Nephron progenitor cell (in vitro differentiated cells): Measurements from ENCODE around the gene THSD8.

ENCODE experiments used
- DNase-seq: peaks from one replicate; pipeline ENCODE4 v3.0.0; 2021
- H3K27ac Mint-ChIP-seq: 2 replicates; pipeline ENCODE4 v1.8.0; 2021; ENCODE audit warnings: mild to moderate bottlenecking, moderate library complexity, mixed read lengths
- H3K27me3 Mint-ChIP-seq: 2 replicates; pipeline ENCODE4 v1.8.0; 2021; ENCODE audit warnings: mild to moderate bottlenecking, low read depth, mixed read lengths; ENCODE audit not compliant: poor library complexity
- H3K36me3 Mint-ChIP-seq: 2 replicates; pipeline ENCODE4 v1.8.0; 2021; ENCODE audit warnings: low read depth, mixed read lengths
- H3K4me1 Mint-ChIP-seq: 2 replicates; pipeline ENCODE4 v1.8.0; 2021; ENCODE audit warnings: mixed read lengths
- H3K4me3 Mint-ChIP-seq: 2 replicates; pipeline ENCODE4 v1.8.0; 2021; ENCODE audit warnings: mild to moderate bottlenecking, moderate library complexity, mixed read lengths
- H3K9me3 Mint-ChIP-seq: 2 replicates; pipeline ENCODE4 v1.8.0; 2021; ENCODE audit warnings: mild to moderate bottlenecking, moderate library complexity, mixed read lengths
- TF ChIP-seq, protein P1 (sequence below): fragments of 200-600 bp; sonication (generic); IDR thresholded peaks from 2 replicates; pipeline ENCODE4 v1.5.0; 2021; ENCODE audit warnings: antibody characterized with exemption

THSD8 gene

DNA sequence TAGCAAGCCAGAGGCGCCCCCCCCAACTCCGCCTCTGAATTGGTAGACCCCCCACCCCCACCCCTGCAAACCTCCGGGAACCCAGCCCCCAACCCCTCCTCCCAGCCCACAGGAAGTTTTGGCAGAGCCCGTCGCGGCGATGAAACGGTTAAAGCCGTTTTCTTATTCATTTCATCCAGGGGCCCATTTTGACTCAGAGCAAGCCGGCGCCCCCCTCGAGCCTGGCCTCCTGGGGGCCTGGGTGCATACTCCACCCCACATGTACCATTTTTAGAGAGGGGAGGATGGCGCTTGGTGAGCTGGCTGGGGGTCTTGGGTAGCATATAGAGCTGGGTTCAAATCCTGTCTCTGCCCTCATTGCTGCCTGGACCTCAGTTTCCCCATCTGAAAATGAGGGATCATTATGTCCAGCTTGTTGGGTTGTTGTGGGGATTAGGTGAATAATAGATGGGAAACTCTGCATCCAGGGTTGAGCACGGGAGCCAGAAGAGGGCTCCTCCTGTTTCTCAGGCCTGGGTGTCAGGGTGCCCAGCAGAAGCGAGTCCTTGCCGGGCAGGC lies 18.5 kb upstream of the THSD8 start:
- TF ChIP-seq, protein P1, sequence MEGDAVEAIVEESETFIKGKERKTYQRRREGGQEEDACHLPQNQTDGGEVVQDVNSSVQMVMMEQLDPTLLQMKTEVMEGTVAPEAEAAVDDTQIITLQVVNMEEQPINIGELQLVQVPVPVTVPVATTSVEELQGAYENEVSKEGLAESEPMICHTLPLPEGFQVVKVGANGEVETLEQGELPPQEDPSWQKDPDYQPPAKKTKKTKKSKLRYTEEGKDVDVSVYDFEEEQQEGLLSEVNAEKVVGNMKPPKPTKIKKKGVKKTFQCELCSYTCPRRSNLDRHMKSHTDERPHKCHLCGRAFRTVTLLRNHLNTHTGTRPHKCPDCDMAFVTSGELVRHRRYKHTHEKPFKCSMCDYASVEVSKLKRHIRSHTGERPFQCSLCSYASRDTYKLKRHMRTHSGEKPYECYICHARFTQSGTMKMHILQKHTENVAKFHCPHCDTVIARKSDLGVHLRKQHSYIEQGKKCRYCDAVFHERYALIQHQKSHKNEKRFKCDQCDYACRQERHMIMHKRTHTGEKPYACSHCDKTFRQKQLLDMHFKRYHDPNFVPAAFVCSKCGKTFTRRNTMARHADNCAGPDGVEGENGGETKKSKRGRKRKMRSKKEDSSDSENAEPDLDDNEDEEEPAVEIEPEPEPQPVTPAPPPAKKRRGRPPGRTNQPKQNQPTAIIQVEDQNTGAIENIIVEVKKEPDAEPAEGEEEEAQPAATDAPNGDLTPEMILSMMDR: no peak
- no peak for DNase-seq
- Mint-ChIP-seq H3K4me3 (peak overlapping the region; percentile 73), H3K4me1 (peaks cover 33% of the 10 kb centered on the region), H3K27ac (no peak overlapping the region), H3K27me3 (no peaks in the 10 kb centered on the region), H3K36me3 (no peaks in the 10 kb centered on the region), H3K9me3 (no peaks in the 10 kb centered on the region)

DNA sequence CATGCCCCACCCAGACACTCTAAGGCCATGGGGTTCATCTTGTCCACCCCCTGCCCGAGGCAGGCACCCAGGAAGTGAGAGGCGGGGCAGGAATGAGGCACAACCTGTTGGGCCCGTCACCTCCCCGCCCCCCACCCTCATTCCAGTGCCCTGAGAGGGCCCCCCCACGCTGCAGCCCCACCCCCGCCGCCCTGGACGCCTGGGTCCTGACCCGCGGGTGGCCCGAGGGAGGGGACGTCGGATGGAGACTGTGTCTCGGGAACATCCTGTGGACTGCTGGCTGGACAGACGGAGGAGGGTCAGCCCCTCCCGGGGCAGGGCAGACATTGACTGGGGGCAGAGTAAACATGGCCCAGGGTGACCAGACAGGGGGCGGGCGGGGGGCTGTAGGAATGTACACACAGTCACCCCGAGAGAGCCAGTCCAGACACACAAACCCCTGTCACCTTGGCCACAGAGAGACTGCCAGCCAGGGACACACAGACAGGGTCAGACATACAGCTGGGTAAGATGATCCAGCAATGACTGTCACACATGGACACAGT lies 17.9 kb upstream of the THSD8 start:
- TF ChIP-seq, protein P1: no peak
- Mint-ChIP-seq H3K27me3 (no peaks in the 10 kb centered on the region), H3K27ac (no peak overlapping the region)

DNA sequence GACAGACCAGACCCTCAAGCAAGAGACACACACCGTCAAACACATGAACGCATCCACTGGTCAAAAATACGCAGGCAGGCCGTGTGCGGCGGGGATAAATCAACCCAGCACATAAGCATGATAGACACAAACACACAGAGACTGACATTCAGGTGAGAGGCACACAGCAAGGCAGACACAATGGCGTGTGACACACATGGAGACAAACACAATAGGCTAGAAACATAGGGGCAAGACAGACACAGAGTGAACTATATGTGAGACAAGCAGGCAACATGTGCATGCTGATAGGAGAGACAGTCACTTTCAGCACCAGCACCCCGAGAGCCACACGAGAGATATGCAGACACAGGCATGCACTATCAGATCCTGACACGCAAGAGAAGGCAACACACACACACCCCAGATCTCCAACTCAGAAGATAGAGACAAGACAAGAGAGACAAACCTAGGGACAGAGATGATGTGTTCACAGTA lies 17.4 kb upstream of the THSD8 start:
- no peak for DNase-seq
- H3K27ac Mint-ChIP-seq: no peak overlapping the region
- peaks cover 34% of the 10 kb centered on the region for H3K4me1 Mint-ChIP-seq
- no peaks in the 10 kb centered on the region for H3K27me3 Mint-ChIP-seq
- H3K4me3 Mint-ChIP-seq: no peak overlapping the region
- TF ChIP-seq, protein P1: no peak
- H3K36me3 Mint-ChIP-seq: no peaks in the 10 kb centered on the region
- no peaks in the 10 kb centered on the region for H3K9me3 Mint-ChIP-seq

More for the DNA sequence above, 17.9 kb upstream of the THSD8 start:
- no peaks in the 10 kb centered on the region for H3K36me3 Mint-ChIP-seq
- peak; percentile 31 for DNase-seq
- peaks cover 34% of the 10 kb centered on the region for H3K4me1 Mint-ChIP-seq
- peak overlapping the region; percentile 73 for H3K4me3 Mint-ChIP-seq
- H3K9me3 Mint-ChIP-seq: no peaks in the 10 kb centered on the region

DNA sequence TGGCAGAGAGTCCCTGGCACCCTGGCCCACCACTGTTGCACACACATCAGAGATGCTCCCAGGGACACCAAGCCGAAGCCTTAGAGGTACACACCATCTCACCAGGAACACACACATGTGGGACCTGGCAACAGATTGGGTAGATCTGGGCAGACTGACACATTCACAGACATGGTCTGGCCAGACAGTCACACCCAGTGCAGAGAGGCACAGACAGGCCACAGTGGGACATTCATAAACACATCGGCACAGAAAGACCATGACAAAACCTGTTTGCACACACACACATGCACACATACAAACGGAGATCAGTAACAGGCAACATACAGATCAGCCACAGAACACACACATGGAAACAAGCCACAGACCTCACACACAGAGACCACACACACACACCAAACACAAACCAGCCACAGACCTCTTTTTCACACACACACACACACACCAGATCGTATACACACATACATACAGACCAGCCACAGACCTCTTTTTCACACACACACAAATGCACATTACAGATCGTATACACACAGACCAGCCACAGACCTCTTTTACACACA lies 16.9 kb upstream of the THSD8 start:
- H3K36me3 Mint-ChIP-seq: no peaks in the 10 kb centered on the region
- no peak for DNase-seq
- peaks cover 28% of the 10 kb centered on the region for H3K4me1 Mint-ChIP-seq
- H3K9me3 Mint-ChIP-seq: no peaks in the 10 kb centered on the region
- no peak overlapping the region for H3K27ac Mint-ChIP-seq
- H3K27me3 Mint-ChIP-seq: no peaks in the 10 kb centered on the region
- TF ChIP-seq, protein P1: no peak
- no peak overlapping the region for H3K4me3 Mint-ChIP-seq

DNA sequence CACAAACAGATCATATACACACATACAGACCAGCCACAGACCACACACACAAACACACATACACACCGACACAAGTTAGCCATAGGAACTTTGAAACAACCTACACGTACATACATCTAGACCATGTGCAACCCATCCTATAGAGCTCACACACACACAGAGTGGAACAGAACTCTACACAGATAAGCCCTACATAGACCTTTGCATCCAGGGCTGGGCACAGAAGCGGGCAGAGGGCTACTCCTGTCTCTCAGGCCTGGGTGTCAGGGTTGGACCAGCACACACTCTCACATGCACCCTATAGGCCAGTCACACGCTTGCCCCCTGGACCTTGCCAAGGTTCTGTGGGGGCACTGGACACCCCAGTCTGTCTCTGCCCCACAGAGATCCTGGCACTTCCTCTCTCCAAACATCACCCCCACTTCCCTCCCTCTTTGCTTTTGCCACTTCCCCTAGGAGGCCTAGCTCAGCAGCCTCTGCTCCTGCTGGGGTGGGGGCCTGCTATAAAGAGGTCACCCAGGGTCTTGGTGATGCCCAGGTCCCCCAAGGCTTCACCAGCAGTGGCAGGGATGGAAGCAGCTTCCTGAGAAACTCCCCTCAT lies 16.3 kb upstream of the THSD8 start:
- no peaks in the 10 kb centered on the region for H3K27me3 Mint-ChIP-seq
- no peak overlapping the region for H3K4me3 Mint-ChIP-seq
- no peaks in the 10 kb centered on the region for H3K9me3 Mint-ChIP-seq
- H3K36me3 Mint-ChIP-seq: no peaks in the 10 kb centered on the region
- TF ChIP-seq, protein P1: no peak
- no peak for DNase-seq
- H3K4me1 Mint-ChIP-seq: peaks cover 30% of the 10 kb centered on the region
- H3K27ac Mint-ChIP-seq: no peak overlapping the region
